OCI-LY3 (cell line): ENCODE data around the gene ANKRD49.

ENCODE experiments used
- CTCF ChIP-seq: fragments of 200-600, 300-600 bp; sonication (generic); IDR thresholded peaks from 2 replicates; pipeline ENCODE4 v1.5.1; 2014; ENCODE audit warnings: antibody characterized with exemption, low read length, low read depth
- EZH2phosphoT487 ChIP-seq: fragments of 200-600 bp; shearing (Covaris generic); IDR thresholded peaks from 2 replicates; pipeline ENCODE4 v1.6.1; 2018; ENCODE audit warnings: antibody characterized with exemption, mixed run types, low read depth

- TF ChIP-seq CTCF (no peak), EZH2phosphoT487 (no peak)
These were observed 43.3 kb downstream of the ANKRD49 start for GRCh38 chr11:94537031-94537600.
